Stimulated activated naive CD8-positive, alpha-beta T cell treated with anti-CD3 and anti-CD28 coated beads, Interleukin-15, amount 100 ng/mL, for 72 hours (primary cell): ENCODE data around the gene RHOT1.

Experiments
- ATAC-seq: fragments of 150-1000 bp; cut with Tn5 transposase; 2 replicates; pipeline ENCODE4 v1.10.0; 2021; ENCODE audit warnings: mild to moderate bottlenecking, moderate library complexity
- DNase-seq, 2 donors: peaks; one replicate each; pipeline ENCODE4 v3.0.0; 2021 to 2022
- H3K27ac Mint-ChIP-seq, 2 donors: one replicate each; pipeline ENCODE4 v1.8.0; 2022; ENCODE audit warnings: mild to moderate bottlenecking in 2 of 2, mixed read lengths in 2 of 2, moderate library complexity in 2 of 2
- H3K27me3 Mint-ChIP-seq: one replicate; pipeline ENCODE4 v1.8.0; 2022; ENCODE audit warnings: mixed read lengths
- H3K4me1 Mint-ChIP-seq: one replicate; pipeline ENCODE4 v1.8.0; 2022; ENCODE audit warnings: mild to moderate bottlenecking, mixed read lengths
- H3K4me3 Mint-ChIP-seq, 2 donors: one replicate each; pipeline ENCODE4 v1.8.0; 2022; ENCODE audit warnings: mild to moderate bottlenecking in 2 of 2, mixed read lengths in 2 of 2, moderate library complexity in 1 of 2
- H3K9me3 Mint-ChIP-seq, 2 donors: one replicate each; pipeline ENCODE4 v1.8.0; 2022; ENCODE audit warnings: mixed read lengths in 2 of 2

RHOT1 gene

GRCh38 chr17:32222621-32223020 is 80.3 kb downstream of the RHOT1 start:
- Mint-ChIP-seq H3K4me1 (peaks cover 55% of the 10 kb centered on the region), H3K4me3 (no peak overlapping the region), H3K27me3 (no peaks in the 10 kb centered on the region), H3K9me3 (no peaks in the 10 kb centered on the region), H3K27ac (no peak overlapping the region)
- no peak for ATAC-seq
- DNase-seq, result no peak

GRCh38 chr17:32223703-32224102 is 81.4 kb downstream of the RHOT1 start:
- Mint-ChIP-seq H3K27ac (peak overlapping the region; percentile 12 to 16), H3K9me3 (no peaks in the 10 kb centered on the region), H3K4me3 (peak overlapping the region in 1 of 2 donors; percentile 2), H3K4me1 (peaks cover 48% of the 10 kb centered on the region), H3K27me3 (no peaks in the 10 kb centered on the region)
- ATAC-seq (peak; percentile 74), DNase-seq (no peak)

- Mint-ChIP-seq H3K4me1 (peaks cover 19% of the 10 kb centered on the region), H3K9me3 (no peaks in the 10 kb centered on the region), H3K27ac (no peak overlapping the region), H3K27me3 (no peaks in the 10 kb centered on the region), H3K4me3 (no peak overlapping the region)
- ATAC-seq (no peak), DNase-seq (no peak)
Observed at GRCh38 chr17:32226886-32227285, 84.6 kb downstream of the RHOT1 start.

GRCh38 chr17:32227910-32228309 is 85.6 kb downstream of the RHOT1 start:
- H3K4me3 Mint-ChIP-seq, result no peak overlapping the region
- H3K27ac Mint-ChIP-seq, result no peak overlapping the region
- DNase-seq (no peak), ATAC-seq (no peak)
- no peaks in the 10 kb centered on the region for H3K27me3 Mint-ChIP-seq
- H3K4me1 Mint-ChIP-seq, result peaks cover 17% of the 10 kb centered on the region
- H3K9me3 Mint-ChIP-seq, result no peaks in the 10 kb centered on the region

- no peak for DNase-seq
- no peak overlapping the region for H3K4me3 Mint-ChIP-seq
- H3K9me3 Mint-ChIP-seq, result no peaks in the 10 kb centered on the region
- H3K27ac Mint-ChIP-seq, result no peak overlapping the region
- no peaks in the 10 kb centered on the region for H3K27me3 Mint-ChIP-seq
- peaks cover 13% of the 10 kb centered on the region for H3K4me1 Mint-ChIP-seq
- ATAC-seq, result no peak
Observed at GRCh38 chr17:32235588-32235987, 93.3 kb downstream of the RHOT1 start.

GRCh38 chr17:32239456-32239855 is 97.2 kb downstream of the RHOT1 start:
- H3K4me3 Mint-ChIP-seq, result no peak overlapping the region
- no peak overlapping the region for H3K27ac Mint-ChIP-seq
- no peak for ATAC-seq
- H3K27me3 Mint-ChIP-seq, result no peaks in the 10 kb centered on the region
- no peak for DNase-seq
- no peaks in the 10 kb centered on the region for H3K9me3 Mint-ChIP-seq
- H3K4me1 Mint-ChIP-seq, result no peaks in the 10 kb centered on the region

GRCh38 chr17:32240750-32241149 is 98.4 kb downstream of the RHOT1 start:
- no peak overlapping the region for H3K4me3 Mint-ChIP-seq
- no peaks in the 10 kb centered on the region for H3K9me3 Mint-ChIP-seq
- H3K27ac Mint-ChIP-seq, result no peak overlapping the region
- DNase-seq (no peak), ATAC-seq (no peak)
- H3K27me3 Mint-ChIP-seq, result no peaks in the 10 kb centered on the region
- no peaks in the 10 kb centered on the region for H3K4me1 Mint-ChIP-seq

- H3K4me1 Mint-ChIP-seq, result no peaks in the 10 kb centered on the region
- no peak for ATAC-seq
- no peaks in the 10 kb centered on the region for H3K9me3 Mint-ChIP-seq
- no peak overlapping the region for H3K4me3 Mint-ChIP-seq
- H3K27me3 Mint-ChIP-seq, result no peaks in the 10 kb centered on the region
- no peak for DNase-seq
- no peak overlapping the region for H3K27ac Mint-ChIP-seq
Observed at GRCh38 chr17:32241640-32242039, 99.3 kb downstream of the RHOT1 start.

- DNase-seq, result no peak
- no peaks in the 10 kb centered on the region for H3K27me3 Mint-ChIP-seq
- H3K9me3 Mint-ChIP-seq, result no peaks in the 10 kb centered on the region
- no peaks in the 10 kb centered on the region for H3K4me1 Mint-ChIP-seq
- no peak overlapping the region for H3K4me3 Mint-ChIP-seq
- H3K27ac Mint-ChIP-seq, result no peak overlapping the region
- ATAC-seq, result no peak
Observed at GRCh38 chr17:32249475-32249874, 107.2 kb downstream of the RHOT1 start.

- ATAC-seq (peak; percentile 98), DNase-seq (peak; percentile 72 to 76)
- Mint-ChIP-seq H3K4me3 (no peak overlapping the region), H3K27me3 (peaks cover 22% of the 10 kb centered on the region), H3K9me3 (no peaks in the 10 kb centered on the region), H3K27ac (no peak overlapping the region), H3K4me1 (no peaks in the 10 kb centered on the region)
Observed at GRCh38 chr17:32253117-32253611, 110.9 kb downstream of the RHOT1 start.

- no peak overlapping the region for H3K4me3 Mint-ChIP-seq
- DNase-seq (no peak), ATAC-seq (no peak)
- no peak overlapping the region for H3K27ac Mint-ChIP-seq
- H3K4me1 Mint-ChIP-seq, result no peaks in the 10 kb centered on the region
- H3K27me3 Mint-ChIP-seq, result peaks cover 52% of the 10 kb centered on the region
- no peaks in the 10 kb centered on the region for H3K9me3 Mint-ChIP-seq
Observed at GRCh38 chr17:32256012-32256700, 113.9 kb downstream of the RHOT1 start.

- H3K4me1 Mint-ChIP-seq, result no peaks in the 10 kb centered on the region
- DNase-seq, result no peak
- no peak overlapping the region for H3K4me3 Mint-ChIP-seq
- no peak for ATAC-seq
- no peak overlapping the region for H3K27ac Mint-ChIP-seq
- peaks cover 57% of the 10 kb centered on the region for H3K27me3 Mint-ChIP-seq
- no peaks in the 10 kb centered on the region for H3K9me3 Mint-ChIP-seq
Observed at GRCh38 chr17:32256701-32257019, 114.4 kb downstream of the RHOT1 start.

GRCh38 chr17:32258383-32259140 is 116.3 kb downstream of the RHOT1 start:
- H3K27ac Mint-ChIP-seq, result peak overlapping the region in 1 of 2 donors; percentile 64
- peaks cover 76% of the 10 kb centered on the region for H3K27me3 Mint-ChIP-seq
- no peaks in the 10 kb centered on the region for H3K9me3 Mint-ChIP-seq
- no peak for ATAC-seq
- H3K4me3 Mint-ChIP-seq, result no peak overlapping the region
- H3K4me1 Mint-ChIP-seq, result no peaks in the 10 kb centered on the region
- no peak for DNase-seq

- H3K27ac Mint-ChIP-seq, result no peak overlapping the region
- no peak overlapping the region for H3K4me3 Mint-ChIP-seq
- no peaks in the 10 kb centered on the region for H3K9me3 Mint-ChIP-seq
- no peak for ATAC-seq
- peaks cover 86% of the 10 kb centered on the region for H3K27me3 Mint-ChIP-seq
- DNase-seq, result no peak
- H3K4me1 Mint-ChIP-seq, result peaks cover 4% of the 10 kb centered on the region
Observed at GRCh38 chr17:32259586-32259985, 117.3 kb downstream of the RHOT1 start.

- H3K27me3 Mint-ChIP-seq, result peaks cover 87% of the 10 kb centered on the region
- H3K9me3 Mint-ChIP-seq, result no peaks in the 10 kb centered on the region
- H3K27ac Mint-ChIP-seq, result no peak overlapping the region
- H3K4me3 Mint-ChIP-seq, result no peak overlapping the region
- ATAC-seq, result no peak
- H3K4me1 Mint-ChIP-seq, result peaks cover 12% of the 10 kb centered on the region
- no peak for DNase-seq
Observed at GRCh38 chr17:32261417-32261736, 119.1 kb downstream of the RHOT1 start.

GRCh38 chr17:32261936-32262510 is 119.7 kb downstream of the RHOT1 start:
- DNase-seq (no peak), ATAC-seq (no peak)
- no peaks in the 10 kb centered on the region for H3K9me3 Mint-ChIP-seq
- peaks cover 86% of the 10 kb centered on the region for H3K27me3 Mint-ChIP-seq
- H3K4me1 Mint-ChIP-seq, result peaks cover 16% of the 10 kb centered on the region
- no peak overlapping the region for H3K4me3 Mint-ChIP-seq
- no peak overlapping the region for H3K27ac Mint-ChIP-seq
